ENCODE measurements around the gene ZNF569. TPM values are rescaled to one million over a fixed set of nuclear protein-coding genes. Genes with fewer than 3 reads are reported as not detected.
A peak's percentile ranks its signal among the peaks of the same experiment; 100 is the strongest.
"Not testable (repeated sequence)": the region's sequence is repeated elsewhere in the genome, so short reads cannot be mapped to it uniquely, and the experiment has no call there.

Gene ZNF569
- total RNA-seq, 2 donors from 2014 or later = 3.6 to 6.2 TPM

DNA sequence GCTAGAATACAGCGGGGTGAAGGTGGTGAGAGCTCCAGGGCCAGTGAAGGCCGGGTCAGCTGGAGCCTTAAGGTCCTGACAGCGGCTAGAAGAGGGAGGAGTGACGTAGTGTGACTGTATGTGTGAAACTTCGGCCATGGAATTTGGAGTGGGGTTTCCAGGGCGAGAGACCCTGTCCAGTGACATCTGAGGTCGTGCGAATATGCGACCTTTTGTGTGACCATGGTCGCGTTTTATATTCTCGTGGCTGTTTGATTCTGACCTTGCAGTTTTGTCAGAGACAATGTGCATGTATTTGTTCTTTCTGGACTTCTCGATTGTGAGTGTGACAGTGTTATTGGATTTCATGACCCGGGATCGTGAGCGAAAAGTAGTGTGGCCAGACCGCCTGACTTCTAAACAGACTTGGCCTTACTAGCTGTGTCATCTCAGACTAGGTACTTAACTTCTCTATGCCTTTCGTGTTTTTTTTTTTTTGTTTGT, 405 bp upstream of the ZNF569 start:
- peaks cover 27% of the 10 kb centered on the region for H3K36me3 Mint-ChIP-seq
- peak overlapping the region; percentile 83 to 91 for H3K27ac Mint-ChIP-seq
- H3K4me1 Mint-ChIP-seq (ENCODE audit: low read depth in 2 of 2) = peaks cover 28 to 32% of the 10 kb centered on the region in 2 donors
- H3K9me3 Mint-ChIP-seq = peaks cover 8% of the 10 kb centered on the region
- no peak for DNase-seq (ENCODE audit: low spot score)
- H3K4me3 Mint-ChIP-seq = peak overlapping the region; percentile 97
- ATAC-seq = no peak
- no peaks in the 10 kb centered on the region for H3K27me3 Mint-ChIP-seq

DNA sequence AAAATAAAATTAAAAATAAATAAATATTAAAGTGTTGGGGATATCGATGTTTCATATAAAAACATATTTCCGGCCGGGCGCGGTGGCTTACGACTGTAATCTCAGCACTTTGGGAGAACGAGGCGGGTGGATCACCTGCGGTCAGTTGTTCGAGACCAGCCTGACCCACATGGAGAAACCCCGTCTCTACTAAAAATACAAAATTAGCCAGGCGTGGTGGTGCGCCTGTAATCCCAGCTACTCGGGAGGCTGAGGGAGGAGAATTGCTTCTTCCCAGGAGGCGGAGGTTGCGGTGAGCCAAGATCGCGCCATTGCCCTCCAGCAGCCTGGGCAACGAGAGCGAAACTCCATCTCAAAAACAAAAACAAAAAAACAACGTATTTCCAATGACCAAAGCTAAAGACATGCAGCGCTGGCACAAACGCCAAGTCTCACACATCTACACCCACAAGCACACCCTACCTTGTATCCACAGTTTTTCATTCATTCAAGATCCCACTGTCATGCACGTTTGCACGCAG, 907 bp downstream of the ZNF569 start:
- Mint-ChIP-seq H3K36me3 (peaks cover 27% of the 10 kb centered on the region), H3K9me3 (peaks cover 8% of the 10 kb centered on the region), H3K4me3 (peak overlapping the region; percentile 97), H3K4me1 (ENCODE audit: low read depth in 2 of 2) (peaks cover 28 to 32% of the 10 kb centered on the region in 2 donors), H3K27me3 (no peaks in the 10 kb centered on the region), H3K27ac (peak overlapping the region; percentile 83 to 91)
- no peak for DNase-seq (ENCODE audit: low spot score)
- no peak for ATAC-seq

DNA sequence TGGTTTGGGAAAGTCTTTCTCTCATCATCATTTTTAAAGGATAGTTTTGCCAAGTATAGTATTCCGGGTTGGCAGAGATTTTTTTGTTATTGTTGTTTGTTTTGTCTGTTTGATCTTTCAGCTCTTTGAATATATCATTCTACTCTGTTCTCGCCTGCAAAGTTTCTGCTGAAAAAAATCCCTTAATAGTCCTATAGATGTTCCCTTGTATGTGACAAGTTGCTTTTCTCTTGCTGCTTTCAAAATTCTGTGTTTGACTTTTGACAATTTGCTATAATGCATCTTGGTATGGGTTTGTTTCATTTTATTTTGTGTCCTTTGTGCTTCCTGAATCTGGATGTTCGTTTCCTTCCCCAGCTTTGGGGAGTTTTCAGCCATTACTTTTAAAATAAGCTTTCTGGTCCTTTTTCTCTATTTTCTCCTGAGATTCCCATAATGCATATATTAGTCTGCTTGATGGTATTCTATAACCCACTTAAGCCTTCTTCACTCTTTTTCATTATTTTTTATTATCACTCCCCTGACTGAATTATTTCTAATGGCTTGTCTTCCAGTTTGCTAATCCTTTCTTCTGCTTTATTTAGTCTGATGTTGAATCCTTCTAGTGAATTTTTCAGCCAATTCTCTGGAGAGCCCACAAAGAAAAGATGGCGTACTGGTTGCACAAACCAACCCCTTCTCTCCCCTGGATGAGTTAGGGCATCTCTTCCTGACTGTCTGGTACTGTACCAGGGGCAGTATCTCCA, 14.6 kb downstream of the ZNF569 start:
- DNase-seq (ENCODE audit: low spot score) = no peak
- Mint-ChIP-seq H3K36me3 (peaks cover 83% of the 10 kb centered on the region), H3K27me3 (no peaks in the 10 kb centered on the region), H3K9me3 (peaks cover 44% of the 10 kb centered on the region), H3K27ac (no peak overlapping the region), H3K4me3 (no peak overlapping the region), H3K4me1 (ENCODE audit: low read depth in 2 of 2) (no peaks in the 10 kb centered on the region)
- ATAC-seq = no peak

DNA sequence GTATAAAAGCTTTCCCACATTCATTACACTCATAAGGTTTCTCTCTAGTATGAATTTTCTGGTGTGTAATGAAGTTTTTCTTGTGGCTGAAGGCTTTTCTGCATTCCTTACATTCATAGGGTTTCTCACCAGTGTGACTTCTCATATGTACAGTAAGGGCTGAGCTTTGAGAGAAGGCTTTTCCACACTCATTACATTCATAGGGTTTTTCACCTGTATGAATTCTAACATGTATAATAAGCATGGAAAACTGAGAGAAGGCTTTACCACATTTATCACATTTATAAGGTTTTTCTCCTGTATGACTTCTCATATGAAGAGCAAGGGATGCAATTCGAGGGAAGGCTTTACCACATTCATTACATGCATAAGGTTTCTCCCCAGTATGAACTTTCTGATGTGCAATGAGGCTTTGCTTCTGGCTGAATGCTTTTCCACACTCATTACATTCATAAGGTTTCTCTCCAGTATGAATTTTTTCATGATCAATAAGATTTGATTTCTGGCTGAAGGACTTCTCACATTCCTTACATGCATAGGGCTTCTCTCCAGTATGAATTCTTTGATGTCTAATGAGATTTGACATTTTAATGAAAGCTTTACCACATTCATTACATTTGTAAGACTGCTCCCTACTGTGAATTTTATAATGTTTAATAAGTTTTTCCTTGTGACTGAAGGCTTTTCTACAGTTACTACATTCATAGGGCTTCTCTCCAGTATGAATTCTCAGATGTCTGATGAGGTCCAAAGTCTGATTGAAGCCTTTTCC, 53.7 kb downstream of the ZNF569 start:
- DNase-seq (ENCODE audit: low spot score) (no peak), ATAC-seq (no peak)
- H3K27me3 Mint-ChIP-seq = no peaks in the 10 kb centered on the region
- no peak overlapping the region for H3K4me3 Mint-ChIP-seq
- H3K27ac Mint-ChIP-seq = no peak overlapping the region
- no peaks in the 10 kb centered on the region for H3K4me1 Mint-ChIP-seq (ENCODE audit: low read depth in 2 of 2)
- peaks cover 17% of the 10 kb centered on the region for H3K9me3 Mint-ChIP-seq
- H3K36me3 Mint-ChIP-seq = peaks cover 68% of the 10 kb centered on the region

DNA sequence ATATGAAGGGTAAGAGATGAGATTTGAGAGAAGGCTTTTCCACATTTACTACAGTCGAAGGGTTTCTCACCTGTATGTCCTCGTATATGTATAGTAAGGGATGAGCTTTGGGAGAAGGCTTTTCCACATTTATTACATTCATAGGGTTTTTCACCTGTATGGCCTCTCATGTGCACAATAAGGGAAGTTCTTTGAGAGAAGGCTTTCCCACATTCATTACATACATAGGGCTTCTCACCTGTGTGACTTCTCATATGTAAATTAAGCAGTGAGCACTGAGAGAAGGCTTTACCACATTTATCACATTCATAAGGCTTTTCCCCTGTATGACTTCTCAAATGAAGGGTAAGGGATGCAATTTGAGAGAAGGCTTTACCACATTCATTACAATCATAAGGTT, 54.5 kb downstream of the ZNF569 start:
- DNase-seq (ENCODE audit: low spot score) (no peak), ATAC-seq (no peak)
- Mint-ChIP-seq H3K4me3 (no peak overlapping the region), H3K36me3 (peaks cover 66% of the 10 kb centered on the region), H3K27ac (no peak overlapping the region), H3K27me3 (no peaks in the 10 kb centered on the region), H3K4me1 (ENCODE audit: low read depth in 2 of 2) (no peaks in the 10 kb centered on the region), H3K9me3 (peaks cover 14% of the 10 kb centered on the region)

DNA sequence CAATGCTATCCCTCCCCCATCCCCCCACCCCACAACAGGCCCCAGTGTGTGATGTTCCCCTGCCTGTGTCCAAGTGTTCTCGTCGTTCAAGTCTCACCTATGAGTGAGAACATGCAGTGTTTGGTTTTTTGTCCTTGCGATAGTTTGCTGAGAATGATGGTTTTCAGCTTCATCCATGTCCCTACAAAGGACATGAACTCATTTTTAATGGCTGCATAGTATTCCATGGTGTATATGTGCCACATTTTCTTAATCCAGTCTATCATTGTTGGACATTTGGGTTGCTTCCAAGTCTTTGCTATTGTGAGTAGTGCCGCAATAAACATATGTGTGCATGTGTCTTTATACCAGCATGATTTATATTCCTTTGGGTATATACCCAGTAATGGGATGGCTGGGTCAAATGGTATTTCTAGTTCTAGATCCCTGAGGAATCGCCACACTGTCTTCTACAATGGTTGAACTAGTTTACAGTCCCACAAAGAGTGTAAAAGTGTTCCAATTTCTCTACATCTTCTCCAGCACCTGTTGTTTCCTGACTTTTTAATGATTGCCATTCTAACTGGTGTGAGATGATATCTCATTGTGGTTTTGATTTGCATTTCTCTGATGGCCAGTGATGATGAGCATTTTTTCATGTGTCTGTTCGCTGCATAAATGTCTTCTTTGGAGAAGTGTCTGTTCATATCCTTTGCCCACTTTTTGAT, 61.0 kb downstream of the ZNF569 start:
- peaks cover 58% of the 10 kb centered on the region for H3K36me3 Mint-ChIP-seq
- H3K27me3 Mint-ChIP-seq; H3K4me3 Mint-ChIP-seq; ATAC-seq; DNase-seq (ENCODE audit: low spot score); H3K4me1 Mint-ChIP-seq (ENCODE audit: low read depth in 2 of 2); H3K27ac Mint-ChIP-seq: not testable (repeated sequence)
- H3K9me3 Mint-ChIP-seq = peaks cover 17% of the 10 kb centered on the region

DNA sequence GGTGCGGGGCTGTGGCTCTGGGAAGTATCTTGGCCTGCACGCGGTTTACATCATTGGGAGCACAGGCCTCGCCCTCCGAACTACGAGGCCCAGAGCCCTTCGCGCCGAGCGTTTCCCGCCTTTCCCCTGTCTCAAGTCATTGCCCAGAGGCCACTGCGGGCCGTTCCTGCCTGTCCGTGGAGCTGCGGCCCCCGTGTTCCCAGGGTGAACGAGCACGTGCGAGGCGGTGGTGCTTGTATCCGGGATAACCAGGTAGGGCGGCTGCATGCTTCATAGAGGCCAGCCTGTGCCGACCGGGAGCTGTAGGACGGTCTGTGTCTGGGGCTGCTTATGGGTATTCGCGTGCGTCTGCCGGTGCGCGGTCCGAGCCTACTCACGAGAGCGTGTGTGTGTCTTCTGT, 63.8 kb downstream of the ZNF569 start:
- Mint-ChIP-seq H3K36me3 (peaks cover 62% of the 10 kb centered on the region), H3K27me3 (no peaks in the 10 kb centered on the region), H3K4me3 (no peak overlapping the region), H3K27ac (no peak overlapping the region), H3K4me1 (ENCODE audit: low read depth in 2 of 2) (no peaks in the 10 kb centered on the region), H3K9me3 (peaks cover 19% of the 10 kb centered on the region)
- ATAC-seq = no peak
- no peak for DNase-seq (ENCODE audit: low spot score)

DNA sequence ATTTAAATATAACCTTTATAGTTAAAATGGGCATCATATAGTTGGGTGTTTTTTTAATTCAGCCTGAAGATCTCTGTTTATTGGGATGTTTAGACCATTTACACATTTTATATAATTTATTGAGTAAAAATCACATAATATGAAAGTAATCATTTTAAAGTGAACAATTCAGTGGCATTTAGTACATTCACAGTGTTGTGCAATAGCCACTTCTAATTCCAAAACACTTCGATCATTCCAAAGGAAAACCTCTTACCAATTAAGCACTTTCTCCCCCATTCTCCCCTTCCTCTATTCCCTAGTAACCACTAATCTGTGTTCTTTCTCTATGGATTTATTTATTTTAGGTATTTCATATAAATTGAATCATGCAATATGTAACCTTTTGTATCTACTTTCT, 66.2 kb downstream of the ZNF569 start:
- no peaks in the 10 kb centered on the region for H3K4me1 Mint-ChIP-seq (ENCODE audit: low read depth in 2 of 2)
- no peaks in the 10 kb centered on the region for H3K27me3 Mint-ChIP-seq
- H3K27ac Mint-ChIP-seq = no peak overlapping the region
- ATAC-seq (no peak), DNase-seq (ENCODE audit: low spot score) (no peak)
- peaks cover 15% of the 10 kb centered on the region for H3K9me3 Mint-ChIP-seq
- peaks cover 41% of the 10 kb centered on the region for H3K36me3 Mint-ChIP-seq
- H3K4me3 Mint-ChIP-seq = no peak overlapping the region

DNA sequence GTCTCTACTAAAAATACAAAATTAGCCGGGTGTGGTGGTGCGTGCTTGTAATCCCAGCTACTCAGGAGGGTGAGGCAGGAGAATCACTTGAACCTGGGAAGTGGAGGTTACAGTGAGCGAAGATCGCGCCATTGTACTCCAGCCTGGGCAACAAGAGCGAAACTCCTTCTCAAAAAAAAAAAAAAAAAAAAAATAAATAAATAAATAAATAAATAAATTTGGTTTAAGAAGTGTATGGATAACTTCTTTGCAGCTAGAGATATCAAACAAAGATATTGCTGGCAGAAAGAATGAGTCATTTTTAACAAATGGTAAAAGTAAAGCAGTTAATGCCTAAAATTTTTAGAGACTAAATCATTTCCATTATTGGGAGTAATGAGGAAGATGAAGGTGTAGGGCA, 75.8 kb downstream of the ZNF569 start:
- not testable (repeated sequence) for H3K27ac Mint-ChIP-seq; H3K4me1 Mint-ChIP-seq (ENCODE audit: low read depth in 2 of 2); H3K4me3 Mint-ChIP-seq; ATAC-seq; H3K27me3 Mint-ChIP-seq; DNase-seq (ENCODE audit: low spot score)
- H3K9me3 Mint-ChIP-seq = peaks cover 29% of the 10 kb centered on the region
- H3K36me3 Mint-ChIP-seq = peaks cover 55% of the 10 kb centered on the region

DNA sequence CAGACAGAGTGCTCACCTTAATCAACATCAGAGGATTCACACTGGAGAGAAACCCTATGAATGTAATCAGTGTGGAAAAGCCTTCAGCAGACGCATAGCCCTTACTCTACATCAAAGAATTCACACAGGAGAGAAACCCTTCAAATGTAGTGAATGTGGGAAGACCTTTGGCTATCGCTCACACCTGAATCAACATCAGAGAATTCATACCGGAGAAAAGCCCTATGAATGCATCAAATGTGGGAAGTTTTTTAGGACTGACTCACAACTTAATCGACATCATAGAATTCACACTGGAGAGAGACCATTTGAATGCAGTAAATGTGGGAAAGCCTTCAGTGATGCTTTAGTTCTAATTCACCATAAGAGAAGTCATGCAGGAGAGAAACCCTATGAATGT, 78.0 kb downstream of the ZNF569 start:
- Mint-ChIP-seq H3K27me3 (no peaks in the 10 kb centered on the region), H3K4me3 (no peak overlapping the region), H3K36me3 (peaks cover 66% of the 10 kb centered on the region), H3K27ac (no peak overlapping the region), H3K9me3 (peaks cover 34% of the 10 kb centered on the region), H3K4me1 (ENCODE audit: low read depth in 2 of 2) (no peaks in the 10 kb centered on the region)
- DNase-seq (ENCODE audit: low spot score) (no peak), ATAC-seq (no peak)

DNA sequence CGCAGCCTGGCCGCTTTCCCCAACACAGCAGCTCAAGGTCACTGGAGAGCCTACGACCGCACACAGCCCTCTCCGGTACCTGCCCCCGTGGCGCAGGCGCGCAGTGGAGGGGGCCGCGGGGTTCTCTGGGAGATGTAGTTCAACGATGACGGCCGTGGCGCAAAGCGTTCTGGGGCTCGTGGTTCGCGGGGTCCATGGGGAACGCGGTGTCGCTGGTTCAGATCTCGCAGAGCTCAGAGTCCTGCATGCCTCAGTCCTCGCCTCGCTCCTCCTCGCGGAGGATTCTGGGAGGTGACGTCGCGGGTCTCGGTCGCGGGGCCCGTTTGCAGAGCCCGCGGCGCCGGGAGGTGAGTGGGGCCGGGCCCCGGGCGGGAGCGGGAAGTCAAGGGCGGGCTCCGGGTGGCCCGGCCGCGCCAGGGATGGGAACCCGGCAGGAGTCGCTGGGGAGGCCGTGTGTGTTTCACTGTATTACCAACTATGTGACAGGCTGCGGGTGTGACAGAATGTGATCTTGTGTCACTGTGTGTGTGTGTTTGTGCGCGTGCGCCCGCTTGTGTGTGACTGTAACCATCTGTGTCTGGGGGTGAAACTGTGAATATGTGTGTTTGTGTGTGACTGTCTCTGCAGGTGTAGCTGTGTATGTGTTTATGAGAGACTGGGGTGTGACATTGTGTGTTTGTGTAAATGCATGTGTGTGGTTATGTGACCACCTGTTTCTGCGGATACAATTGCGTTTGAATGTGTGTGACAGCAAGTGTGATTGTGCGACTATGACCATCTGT, 96.2 kb downstream of the ZNF569 start, which contains the start of gene ZNF527:
Gene ZNF527, plus strand, starts transcription at position 220 of the 782 bp plus-strand sequence. CDS start 3,100 bp downstream, outside the sequence.
- H3K36me3 Mint-ChIP-seq = peaks cover 13% of the 10 kb centered on the region
- peaks cover 9% of the 10 kb centered on the region for H3K9me3 Mint-ChIP-seq
- ATAC-seq = peak; percentile 98
- peak; percentile 98 for DNase-seq (ENCODE audit: low spot score)
- H3K27me3 Mint-ChIP-seq = no peaks in the 10 kb centered on the region
- peak within 1 kb of the TSS; percentile 85 for H3K4me3 Mint-ChIP-seq
- H3K4me1 Mint-ChIP-seq (ENCODE audit: low read depth in 2 of 2) = peaks cover 13 to 16% of the 10 kb centered on the region in 2 donors
- peak within 1 kb of the TSS; percentile 56 to 74 for H3K27ac Mint-ChIP-seq

DNA sequence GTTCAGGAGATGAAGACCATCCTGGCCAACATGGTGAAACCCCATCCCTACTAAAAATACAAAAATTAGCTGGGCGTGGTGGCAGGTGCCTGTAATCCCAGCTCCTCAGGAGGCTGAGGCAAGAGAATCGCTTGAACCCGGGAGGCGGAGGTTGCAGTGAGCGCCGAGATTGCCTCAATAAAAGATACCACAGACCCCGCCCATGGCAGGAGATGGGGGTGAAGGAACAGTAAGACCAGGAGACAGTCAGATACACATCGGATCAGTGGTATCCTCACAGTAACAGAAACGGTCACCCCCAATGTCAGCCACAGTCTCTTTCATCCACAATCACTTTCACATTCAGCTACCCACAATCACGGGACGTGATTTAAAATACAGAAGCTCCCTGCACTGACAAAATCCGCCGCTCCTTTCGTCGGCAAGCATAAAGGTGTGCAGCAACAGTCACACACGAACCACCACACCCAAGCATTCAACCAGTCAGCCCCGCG, 96.8 kb downstream of the ZNF569 start:
- Mint-ChIP-seq H3K27ac (peak overlapping the region; percentile 56 to 74), H3K4me3 (peak overlapping the region; percentile 85), H3K9me3 (peaks cover 12% of the 10 kb centered on the region), H3K36me3 (peaks cover 13% of the 10 kb centered on the region), H3K4me1 (ENCODE audit: low read depth in 2 of 2) (peaks cover 13 to 16% of the 10 kb centered on the region in 2 donors)
- DNase-seq (ENCODE audit: low spot score); H3K27me3 Mint-ChIP-seq: not testable (repeated sequence)
- peak; percentile 47 to 54 for ATAC-seq

DNA sequence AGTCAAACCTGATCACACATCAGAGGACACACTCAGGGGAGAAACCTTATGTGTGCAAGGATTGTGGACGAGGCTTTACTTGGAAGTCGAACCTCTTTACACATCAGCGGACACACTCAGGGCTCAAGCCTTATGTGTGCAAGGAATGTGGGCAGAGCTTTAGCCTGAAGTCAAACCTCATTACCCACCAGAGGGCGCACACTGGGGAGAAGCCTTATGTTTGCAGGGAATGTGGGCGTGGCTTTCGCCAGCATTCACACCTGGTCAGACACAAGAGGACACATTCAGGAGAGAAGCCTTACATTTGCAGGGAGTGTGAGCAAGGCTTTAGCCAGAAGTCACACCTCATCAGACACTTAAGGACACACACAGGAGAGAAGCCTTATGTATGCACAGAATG, 104.5 kb downstream of the ZNF569 start:
- H3K9me3 Mint-ChIP-seq = peaks cover 11% of the 10 kb centered on the region

More for the DNA sequence above, 104.5 kb downstream of the ZNF569 start:
- H3K27me3 Mint-ChIP-seq = no peaks in the 10 kb centered on the region
- H3K4me1 Mint-ChIP-seq (ENCODE audit: low read depth in 2 of 2) = no peaks in the 10 kb centered on the region
- DNase-seq (ENCODE audit: low spot score) = no peak
- no peak overlapping the region for H3K27ac Mint-ChIP-seq
- ATAC-seq = no peak
- peaks cover 52% of the 10 kb centered on the region for H3K36me3 Mint-ChIP-seq
- H3K4me3 Mint-ChIP-seq = no peak overlapping the region
